ENCODE results near the gene SAMD4B. TPM values are rescaled to one million over a fixed set of nuclear protein-coding genes. Genes with fewer than 3 reads are reported as not detected.
"Not testable (repeated sequence)": the region's sequence is repeated elsewhere in the genome, so short reads cannot be mapped to it uniquely, and the experiment has no call there.

Gene SAMD4B
- total RNA-seq, 1 donor from 2014 or later, result 100 TPM

DNA sequence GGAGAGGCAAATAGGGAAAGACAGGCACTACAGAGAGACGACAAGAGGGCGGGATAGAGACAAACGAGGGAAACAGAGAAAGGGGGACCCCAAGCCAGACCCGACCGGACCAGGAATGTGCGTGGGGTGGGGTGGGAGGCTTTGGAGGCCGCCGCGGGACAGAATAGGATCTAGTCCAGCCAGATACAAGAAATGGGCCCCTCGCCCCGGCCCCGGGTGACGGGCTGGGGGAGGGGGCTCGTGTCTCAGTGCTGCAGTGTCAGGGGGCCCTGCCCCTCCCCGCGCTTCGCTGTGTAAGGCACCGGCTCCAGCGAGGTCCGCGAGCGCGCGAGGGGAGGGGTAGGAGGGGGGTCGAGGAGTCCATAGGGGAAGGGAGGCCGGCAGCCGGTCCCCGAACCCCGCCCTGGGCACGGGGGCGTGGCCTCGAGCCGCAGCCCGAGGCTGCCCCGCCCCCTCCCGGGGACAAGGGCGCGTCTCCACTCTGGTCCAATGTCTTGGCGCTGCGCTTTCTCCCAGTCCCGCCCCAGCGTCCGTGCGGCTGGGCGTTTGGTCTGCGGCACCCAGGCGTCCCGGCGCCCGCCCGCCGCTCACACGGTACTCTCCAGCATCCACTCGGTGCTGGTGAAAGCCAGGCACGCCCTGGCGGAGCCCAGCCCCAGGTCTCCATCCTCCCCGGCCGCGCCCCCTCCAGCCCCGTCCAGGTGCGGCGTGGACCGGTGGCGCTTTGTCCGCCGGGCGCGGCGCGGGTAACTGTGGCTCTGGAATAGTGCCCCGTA, 35.0 kb upstream of the SAMD4B start:
- DNase-seq (ENCODE audit: extremely low spot score, unreplicated experiment), result no peak
- peaks cover 4% of the 10 kb centered on the region for H3K4me1 Mint-ChIP-seq (ENCODE audit: unreplicated experiment)
- H3K27me3 Mint-ChIP-seq (ENCODE audit: unreplicated experiment), result peaks cover 60% of the 10 kb centered on the region
- TF ChIP-seq, protein P1, sequence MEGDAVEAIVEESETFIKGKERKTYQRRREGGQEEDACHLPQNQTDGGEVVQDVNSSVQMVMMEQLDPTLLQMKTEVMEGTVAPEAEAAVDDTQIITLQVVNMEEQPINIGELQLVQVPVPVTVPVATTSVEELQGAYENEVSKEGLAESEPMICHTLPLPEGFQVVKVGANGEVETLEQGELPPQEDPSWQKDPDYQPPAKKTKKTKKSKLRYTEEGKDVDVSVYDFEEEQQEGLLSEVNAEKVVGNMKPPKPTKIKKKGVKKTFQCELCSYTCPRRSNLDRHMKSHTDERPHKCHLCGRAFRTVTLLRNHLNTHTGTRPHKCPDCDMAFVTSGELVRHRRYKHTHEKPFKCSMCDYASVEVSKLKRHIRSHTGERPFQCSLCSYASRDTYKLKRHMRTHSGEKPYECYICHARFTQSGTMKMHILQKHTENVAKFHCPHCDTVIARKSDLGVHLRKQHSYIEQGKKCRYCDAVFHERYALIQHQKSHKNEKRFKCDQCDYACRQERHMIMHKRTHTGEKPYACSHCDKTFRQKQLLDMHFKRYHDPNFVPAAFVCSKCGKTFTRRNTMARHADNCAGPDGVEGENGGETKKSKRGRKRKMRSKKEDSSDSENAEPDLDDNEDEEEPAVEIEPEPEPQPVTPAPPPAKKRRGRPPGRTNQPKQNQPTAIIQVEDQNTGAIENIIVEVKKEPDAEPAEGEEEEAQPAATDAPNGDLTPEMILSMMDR (IDR thresholded peaks at IDR 0.05), result no peak
- H3K9me3 Mint-ChIP-seq (ENCODE audit: unreplicated experiment), result no peaks in the 10 kb centered on the region
- peaks cover 2% of the 10 kb centered on the region for H3K36me3 Mint-ChIP-seq (ENCODE audit: unreplicated experiment)
- H3K27ac Mint-ChIP-seq (ENCODE audit: unreplicated experiment), result no peak overlapping the region
- H3K4me3 Mint-ChIP-seq (ENCODE audit: unreplicated experiment), result peak overlapping the region; percentile 62

GRCh38 chr19:39307822-39308530, 34.2 kb upstream of the SAMD4B start:
- TF ChIP-seq, protein P1 (IDR thresholded peaks at IDR 0.05), result peak; percentile 17
- Mint-ChIP-seq H3K27me3 (ENCODE audit: unreplicated experiment) (peaks cover 59% of the 10 kb centered on the region), H3K27ac (ENCODE audit: unreplicated experiment) (no peak overlapping the region), H3K9me3 (ENCODE audit: unreplicated experiment) (no peaks in the 10 kb centered on the region), H3K4me1 (ENCODE audit: unreplicated experiment) (peaks cover 4% of the 10 kb centered on the region), H3K4me3 (ENCODE audit: unreplicated experiment) (no peak overlapping the region), H3K36me3 (ENCODE audit: unreplicated experiment) (peaks cover 2% of the 10 kb centered on the region)
- no peak for DNase-seq (ENCODE audit: extremely low spot score, unreplicated experiment)

- no peak for DNase-seq (ENCODE audit: extremely low spot score, unreplicated experiment)
- Mint-ChIP-seq H3K27me3 (ENCODE audit: unreplicated experiment) (peaks cover 55% of the 10 kb centered on the region), H3K4me1 (ENCODE audit: unreplicated experiment) (peaks cover 4% of the 10 kb centered on the region), H3K9me3 (ENCODE audit: unreplicated experiment) (no peaks in the 10 kb centered on the region), H3K36me3 (ENCODE audit: unreplicated experiment) (peaks cover 2% of the 10 kb centered on the region), H3K4me3 (ENCODE audit: unreplicated experiment) (peak overlapping the region; percentile 37), H3K27ac (ENCODE audit: unreplicated experiment) (no peak overlapping the region)
- TF ChIP-seq, protein P1 (IDR thresholded peaks at IDR 0.05), result no peak
These were observed 33.5 kb upstream of the SAMD4B start for GRCh38 chr19:39308531-39309304.

DNA sequence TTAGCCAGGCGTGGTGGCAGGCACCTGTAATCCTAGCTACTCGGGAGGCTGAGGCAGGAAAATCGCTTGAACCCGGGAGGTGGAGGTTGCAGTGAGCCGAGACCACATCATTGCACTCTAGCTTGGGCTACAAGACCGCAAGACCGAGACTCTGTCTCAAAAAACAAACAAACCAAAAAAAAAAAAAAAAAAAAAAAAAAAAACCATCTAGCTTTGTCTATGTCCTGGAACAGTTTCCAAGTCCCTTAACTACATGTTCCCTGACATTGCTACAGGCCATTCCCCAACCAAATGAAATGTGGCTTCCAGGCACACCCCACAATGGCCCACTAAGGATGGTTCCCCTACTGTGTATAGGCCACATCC, 32.9 kb upstream of the SAMD4B start:
- H3K27ac Mint-ChIP-seq (ENCODE audit: unreplicated experiment); DNase-seq (ENCODE audit: extremely low spot score, unreplicated experiment); H3K4me1 Mint-ChIP-seq (ENCODE audit: unreplicated experiment); H3K4me3 Mint-ChIP-seq (ENCODE audit: unreplicated experiment); H3K9me3 Mint-ChIP-seq (ENCODE audit: unreplicated experiment); H3K36me3 Mint-ChIP-seq (ENCODE audit: unreplicated experiment): not testable (repeated sequence)
- H3K27me3 Mint-ChIP-seq (ENCODE audit: unreplicated experiment), result peaks cover 49% of the 10 kb centered on the region

DNA sequence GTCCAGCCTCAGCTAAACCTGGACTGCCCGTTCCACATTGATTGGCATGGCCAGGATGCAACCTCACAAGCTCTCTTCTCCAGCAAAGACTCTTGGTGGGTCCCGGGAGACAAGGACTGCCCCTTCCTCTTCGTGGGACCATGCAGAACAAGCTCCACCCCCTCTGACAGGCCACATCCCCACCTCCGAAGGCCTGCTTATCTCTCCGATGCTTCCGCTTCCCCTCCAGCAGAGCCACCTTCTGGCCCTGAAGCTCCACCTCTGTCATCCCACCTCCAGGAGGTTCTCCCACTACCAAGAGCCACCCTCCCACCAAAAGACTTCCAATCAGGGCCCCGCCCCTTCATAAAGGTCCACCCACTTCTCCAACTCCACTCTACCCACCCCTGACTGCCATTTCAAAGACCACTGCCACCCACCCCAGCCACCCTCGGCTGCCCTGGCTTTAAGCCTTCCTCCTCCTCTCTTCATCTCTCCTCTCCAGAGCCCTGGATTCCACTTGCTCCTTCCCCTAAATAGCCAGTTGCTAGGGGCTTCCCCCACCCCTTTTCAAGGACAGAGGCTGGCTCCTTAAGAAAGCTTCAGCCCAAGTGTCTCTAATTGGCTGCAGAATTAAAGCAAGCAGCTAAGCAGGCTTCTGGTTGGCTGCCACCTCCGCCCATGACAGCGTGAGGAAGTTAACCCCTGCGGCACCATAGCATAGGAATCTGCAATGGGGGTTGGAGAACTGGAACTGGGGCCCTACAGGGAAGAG, 31.5 kb upstream of the SAMD4B start:
- Mint-ChIP-seq H3K4me3 (ENCODE audit: unreplicated experiment) (no peak overlapping the region), H3K36me3 (ENCODE audit: unreplicated experiment) (peaks cover 2% of the 10 kb centered on the region)
- TF ChIP-seq, protein P1 (IDR thresholded peaks at IDR 0.05), result no peak

More for the DNA sequence above, 31.5 kb upstream of the SAMD4B start:
- Mint-ChIP-seq H3K4me1 (ENCODE audit: unreplicated experiment) (peaks cover 4% of the 10 kb centered on the region), H3K27me3 (ENCODE audit: unreplicated experiment) (peaks cover 35% of the 10 kb centered on the region), H3K27ac (ENCODE audit: unreplicated experiment) (no peak overlapping the region), H3K9me3 (ENCODE audit: unreplicated experiment) (no peaks in the 10 kb centered on the region)
- DNase-seq (ENCODE audit: extremely low spot score, unreplicated experiment), result no peak

Data from osteocyte (in vitro differentiated cells).